OCI-LY7 (cell line): ENCODE data around the gene ARHGAP6.

Source experiments
- CTCF ChIP-seq: fragments of 200-600 bp; sonication (generic); conservative IDR thresholded peaks from 2 replicates; pipeline ENCODE4 v1.5.1; 2014; ENCODE audit warnings: mild to moderate bottlenecking, antibody characterized with exemption, low read length, moderate library complexity, mixed read lengths
- EZH2phosphoT487 ChIP-seq: fragments of 200-600 bp; sonication (generic); IDR thresholded peaks from 2 replicates; pipeline ENCODE4 v1.6.1; 2018; ENCODE audit warnings: low read depth, borderline replicate concordance, mild to moderate bottlenecking, mixed run types, antibody characterized with exemption, low read length, moderate library complexity, mixed read lengths

GRCh38 chrX:11474576-11474975, 191.1 kb downstream of the ARHGAP6 start:
- no peak for TF ChIP-seq CTCF
- no peak for TF ChIP-seq EZH2phosphoT487
